Hepatocyte (in vitro differentiated cells): Measurements from ENCODE around the gene LRRC3.
"Not testable (repeated sequence)": the region's sequence is repeated elsewhere in the genome, so short reads cannot be mapped to it uniquely, and the experiment has no call there.

Experiments used
- CTCF ChIP-seq: fragments of 200-600 bp; sonication (generic); IDR thresholded peaks from 2 replicates; pipeline ENCODE4 v1.5.1; 2016; ENCODE audit warnings: antibody characterized with exemption, mild to moderate bottlenecking; ENCODE audit not compliant: poor library complexity
- EZH2 ChIP-seq: fragments of 200-600 bp; sonication (generic); IDR thresholded peaks from 2 replicates; pipeline ENCODE4 v1.6.1; 2016; ENCODE audit warnings: antibody characterized with exemption, mild to moderate bottlenecking, borderline replicate concordance

DNA sequence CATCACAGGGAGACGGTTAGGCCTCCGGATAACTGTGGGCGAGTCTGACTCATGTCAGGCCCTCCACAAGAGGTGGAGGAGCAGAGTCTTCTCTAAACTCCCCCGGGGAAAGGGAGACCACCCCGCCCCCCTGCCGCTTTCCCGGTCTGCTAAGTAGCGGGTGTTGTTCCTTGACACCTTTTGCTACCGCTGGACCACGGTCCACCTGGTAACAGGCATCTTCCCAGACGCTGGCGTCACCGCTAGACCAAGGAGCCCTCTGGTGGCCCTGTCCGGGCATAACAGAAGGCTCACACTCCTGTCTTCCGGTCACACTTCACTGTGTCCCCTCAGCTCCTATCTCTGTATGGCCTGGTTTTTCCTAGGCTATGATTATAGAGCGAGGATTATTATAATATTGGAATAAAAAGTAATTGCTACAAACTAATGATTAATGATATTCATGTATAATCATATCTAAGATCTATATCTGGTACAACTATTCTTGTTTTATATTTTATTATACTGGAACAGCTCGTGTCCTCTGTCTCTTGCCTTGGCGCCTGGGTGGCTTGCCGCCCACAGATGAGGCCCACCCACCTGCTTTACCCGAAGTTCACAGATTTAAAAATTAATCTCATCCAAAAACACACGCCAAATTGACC lies 24.4 kb downstream of the LRRC3 start:
- peak; percentile 58 for TF ChIP-seq CTCF
- not testable (repeated sequence) for TF ChIP-seq EZH2
